ENCODE data around the gene ACAD8. TPM values are rescaled to one million over a fixed set of nuclear protein-coding genes. Genes with fewer than 3 reads are reported as not detected.

ACAD8 gene
- total and polyA plus RNA-seq, 2 of the 8 experiments (the other 6 are each of a cell fraction or from before 2014, with no cell fraction given): 45.8 to 52.7 TPM

GRCh38 chr11:134207538-134208239, 45.7 kb upstream of the ACAD8 start:
- Histone ChIP-seq H3K18ac (ENCODE audit: extremely low read depth, low read length) (no peak overlapping the region), H3K14ac (ENCODE audit: insufficient read length) (no peak overlapping the region), H3K79me1 (ENCODE audit: low read depth, low read length) (peaks cover 4% of the 10 kb centered on the region; the same call in 1 of the 2 replicates), H3K4me1 (replicated peaks in 1 of 4; ENCODE audit: control insufficient read depth in 3 of 4, insufficient read depth in 4 of 4, low read length in 3 of 4) (no peaks in the 10 kb centered on the region), H3K23ac (ENCODE audit: insufficient read length) (no peak overlapping the region), H3K4ac (replicated peaks; ENCODE audit: insufficient read length, low read depth, low read length) (no peak overlapping the region), H4K8ac (ENCODE audit: extremely low read depth, insufficient read depth, low read length) (no peak overlapping the region), H4K91ac (replicated peaks; ENCODE audit: insufficient read length, low read length) (no peak overlapping the region), H3K9me3 (ENCODE audit: insufficient read depth in 2 of 2, low read depth in 1 of 2, low read length in 1 of 2) (no peaks in the 10 kb centered on the region), H2BK15ac (ENCODE audit: low read length) (no peak overlapping the region), H2BK12ac (ENCODE audit: low read depth, low read length) (no peak overlapping the region), H2BK120ac (replicated peaks; ENCODE audit: low read depth, low read length) (no peak overlapping the region), H3K4me3 (ENCODE audit: extremely low read depth in 1 of 4, insufficient read depth in 2 of 4, low read depth in 3 of 4, low read length in 4 of 4) (no peak overlapping the region), H3K4me2 (ENCODE audit: insufficient read depth in 1 of 2, low read depth in 2 of 2, low read length in 2 of 2) (no peak overlapping the region), H3K56ac (replicated peaks; ENCODE audit: insufficient read length, low read depth, low read length) (no peak overlapping the region), H4K20me1 (replicated peaks in 1 of 2; ENCODE audit: control insufficient read depth in 1 of 2, insufficient read depth in 2 of 2, low read length in 2 of 2) (peaks cover 0 to 4% of the 10 kb centered on the region in 2 experiments), H3K79me2 (ENCODE audit: control insufficient read depth in 1 of 2, insufficient read depth in 2 of 2, low read length in 2 of 2) (peaks cover 0 to 17% of the 10 kb centered on the region in 2 experiments; a peak in 2 of 4 replicates), H2AFZ (ENCODE audit: low read length) (no peak overlapping the region), H3K27ac (ENCODE audit: low read depth, low read length) (no peak overlapping the region), H3K27me3 (replicated peaks in 1 of 4; ENCODE audit: control insufficient read depth in 3 of 4, extremely low read depth in 1 of 4, insufficient read depth in 3 of 4, low read length in 3 of 4) (no peaks in the 10 kb centered on the region), H2BK20ac (ENCODE audit: low read length) (no peak overlapping the region), H3K23me2 (ENCODE audit: low read depth, low read length) (no peaks in the 10 kb centered on the region; the same call in 1 of the 2 replicates), H3K36me3 (ENCODE audit: control insufficient read depth in 2 of 4, insufficient read depth in 4 of 4, low read length in 3 of 4) (peaks cover 14 to 60% (median 41%) of the 10 kb centered on the region in 4 experiments; a peak in 7 of 8 replicates), H3K9ac (replicated peaks in 1 of 4; ENCODE audit: extremely low read depth in 1 of 4, low read depth in 3 of 4, low read length in 3 of 4) (no peak overlapping the region), H2AK5ac (ENCODE audit: low read depth, low read length) (no peak overlapping the region), H4K5ac (ENCODE audit: insufficient read length, low read depth, low read length) (no peak overlapping the region), H2BK5ac (ENCODE audit: low read depth, low read length) (no peak overlapping the region)
- WGBS, 2 experiments (ENCODE audit: extremely low coverage in 1 of 2, insufficient coverage in 1 of 2, insufficient read length in 1 of 2, insufficient replicate concordance in 2 of 2, low coverage in 1 of 2, low lambda C conversion rate in 2 of 2, missing lambda C conversion rate in 1 of 2): 88% methylated on average over 16 of the region's 16 CpGs; no CpG with 5 or more reads in 1 of the 2 experiments
- peak in 1 of 2 experiments; percentile 82 for DNase-seq (ENCODE audit: low read depth in 1 of 2, low spot score in 2 of 2)
- ChIA-PET CTCF (ENCODE audit: partially characterized antibody) (interaction anchor here (0.6 to 3.1 kb wide), 15 partner anchors 9 to 157 kb away, joined by 3 to 11 read pairs (median 3); no protein-coding TSS in a partner anchor), POLR2A (ENCODE audit: partially characterized antibody) (interaction anchor here (0.8 kb wide), 1 partner anchor 11 kb away, joined by 3 read pairs; no protein-coding TSS in a partner anchor)
- no peak for FAIRE-seq
- TF ChIP-seq RAD21 (IDR thresholded peaks at IDR 0.05 in 1 of 2, conservative IDR thresholded peaks at IDR 0.05 in 1 of 2; ENCODE audit: low read depth in 2 of 2, low read length in 2 of 2): 0 out of 4 replicates have a peak, but pooled peaks of 1 of the 2 experiments have one; percentile 12
- TF ChIP-seq RXRA (IDR thresholded peaks at IDR 0.05; ENCODE audit: insufficient read depth, low read depth, low read length): no peak
- TF ChIP-seq CHD2 (IDR thresholded peaks at IDR 0.05; ENCODE audit: low read length): no peak
- TF ChIP-seq CTCF (IDR thresholded peaks at IDR 0.05; ENCODE audit: control extremely low read depth in 1 of 3, insufficient read depth in 1 of 3, low read depth in 1 of 3, low read length in 3 of 3): peak; percentile 25 to 44 (median 41); a peak in 3 of 4 replicates

Data from H1 (cell line).